HepG2 (cell line): ENCODE data around the gene NFE2L2. TPM values are rescaled to one million over a fixed set of nuclear protein-coding genes. Genes with fewer than 3 reads are reported as not detected.

Experiments
- BRD4 ChIP-seq: sonication (generic); formaldehyde crosslinking; IDR thresholded peaks from 2 replicates; pipeline ENCODE4 v1.4.0; 2020; ENCODE audit warnings: missing genetic modification reagents
- CENPBD1 ChIP-seq: sonication (generic); formaldehyde crosslinking; IDR thresholded peaks from 2 replicates; pipeline ENCODE4 v1.8.0; 2022; ENCODE audit warnings: missing genetic modification reagents, low read depth, mild to moderate bottlenecking, borderline replicate concordance
- FOSL1 ChIP-seq: sonication (generic); formaldehyde crosslinking; IDR thresholded peaks from 2 replicates; pipeline ENCODE4 v1.9.0; 2021; ENCODE audit warnings: missing genetic modification reagents, borderline replicate concordance
- FOXA3 ChIP-seq: IDR thresholded peaks from 2 replicates; pipeline ENCODE4 v1.6.1; 2016; ENCODE audit warnings: missing genetic modification reagents, missing compliant biosample characterization
- HDAC1 ChIP-seq: sonication (generic); formaldehyde crosslinking; IDR thresholded peaks from 2 replicates; pipeline ENCODE4 v1.5.1; 2020; ENCODE audit warnings: mild to moderate bottlenecking, missing genetic modification reagents
- MIER3 ChIP-seq: IDR thresholded peaks from 2 replicates; pipeline ENCODE4 v1.6.1; 2016; ENCODE audit warnings: missing compliant biosample characterization, borderline replicate concordance
- THAP8 ChIP-seq: sonication (generic); formaldehyde crosslinking; IDR thresholded peaks from 2 replicates; pipeline ENCODE4 v1.5.1; 2020; ENCODE audit warnings: missing genetic modification reagents, mild to moderate bottlenecking, borderline replicate concordance
- XRCC5 ChIP-seq: fragments of 200-400 bp; formaldehyde crosslinking; optimal IDR thresholded peaks from 2 replicates; pipeline ENCODE3; 2017; ENCODE audit warnings: mild to moderate bottlenecking, low read length
- ZFP82 ChIP-seq: sonication (generic); formaldehyde crosslinking; IDR thresholded peaks from 2 replicates; pipeline ENCODE4 v1.5.1; 2020; ENCODE audit warnings: mild to moderate bottlenecking, missing genetic modification reagents, borderline replicate concordance
- ZNF737 ChIP-seq: sonication (generic); formaldehyde crosslinking; IDR thresholded peaks from 2 replicates; pipeline ENCODE4 v1.5.0; 2020; ENCODE audit warnings: missing genetic modification reagents, mild to moderate bottlenecking, borderline replicate concordance
- polyA plus RNA-seq, 8 experiments: library from polyadenylated mRNA; depleted of rRNA in 3 of 8; stranded (reverse) in 7 of 8; unstranded in 1 of 8; fragments of >200 nt; fragmentation: Illumina TruSeq in 4 of 8; extraction: Trizol in 4 of 8; gene quantifications; 2 replicates each; pipeline versions ENCODE4 v1.2.1 to v1.2.3, GENCODE V29; 2011 to 2016; ENCODE audit warnings: low read depth in 4 of 8, missing spikeins in 1 of 8, mixed read lengths in 1 of 8; ENCODE audit not compliant: insufficient read depth in 1 of 8
- total RNA-seq, 5 experiments: library from RNA; depleted of rRNA; stranded (reverse); fragments of >200 nt; fragmentation: Illumina TruSeq; extraction: Trizol; gene quantifications; 2 replicates each; pipeline ENCODE4 v1.2.3, GENCODE V29; 2016; ENCODE audit warnings: low read depth in 1 of 5
- TF ChIP-seq, protein P1 (sequence below): sonication (generic); formaldehyde crosslinking; IDR thresholded peaks from 2 replicates; pipeline ENCODE4 v1.4.0; 2020; ENCODE audit warnings: low read depth, mild to moderate bottlenecking, missing genetic modification reagents
- TF ChIP-seq, protein P2 (sequence below): sonication (generic); formaldehyde crosslinking; IDR thresholded peaks from 2 replicates; pipeline ENCODE4 v1.4.0; 2020; ENCODE audit warnings: missing genetic modification reagents, borderline replicate concordance
- TF ChIP-seq, protein P3 (sequence below): sonication (generic); formaldehyde crosslinking; IDR thresholded peaks from 2 replicates; pipeline ENCODE4 v1.4.0; 2020; ENCODE audit warnings: missing genetic modification reagents
- TF ChIP-seq, protein P4 (sequence below): IDR thresholded peaks from 2 replicates; pipeline ENCODE4 v1.6.1; 2016; ENCODE audit warnings: low read depth, missing genetic modification reagents, missing compliant biosample characterization

Gene NFE2L2
- total and polyA plus RNA-seq, 2 of the 13 experiments (the other 11 are each of a cell fraction or from before 2014, with no cell fraction given) = 84.6 to 215 TPM

DNA sequence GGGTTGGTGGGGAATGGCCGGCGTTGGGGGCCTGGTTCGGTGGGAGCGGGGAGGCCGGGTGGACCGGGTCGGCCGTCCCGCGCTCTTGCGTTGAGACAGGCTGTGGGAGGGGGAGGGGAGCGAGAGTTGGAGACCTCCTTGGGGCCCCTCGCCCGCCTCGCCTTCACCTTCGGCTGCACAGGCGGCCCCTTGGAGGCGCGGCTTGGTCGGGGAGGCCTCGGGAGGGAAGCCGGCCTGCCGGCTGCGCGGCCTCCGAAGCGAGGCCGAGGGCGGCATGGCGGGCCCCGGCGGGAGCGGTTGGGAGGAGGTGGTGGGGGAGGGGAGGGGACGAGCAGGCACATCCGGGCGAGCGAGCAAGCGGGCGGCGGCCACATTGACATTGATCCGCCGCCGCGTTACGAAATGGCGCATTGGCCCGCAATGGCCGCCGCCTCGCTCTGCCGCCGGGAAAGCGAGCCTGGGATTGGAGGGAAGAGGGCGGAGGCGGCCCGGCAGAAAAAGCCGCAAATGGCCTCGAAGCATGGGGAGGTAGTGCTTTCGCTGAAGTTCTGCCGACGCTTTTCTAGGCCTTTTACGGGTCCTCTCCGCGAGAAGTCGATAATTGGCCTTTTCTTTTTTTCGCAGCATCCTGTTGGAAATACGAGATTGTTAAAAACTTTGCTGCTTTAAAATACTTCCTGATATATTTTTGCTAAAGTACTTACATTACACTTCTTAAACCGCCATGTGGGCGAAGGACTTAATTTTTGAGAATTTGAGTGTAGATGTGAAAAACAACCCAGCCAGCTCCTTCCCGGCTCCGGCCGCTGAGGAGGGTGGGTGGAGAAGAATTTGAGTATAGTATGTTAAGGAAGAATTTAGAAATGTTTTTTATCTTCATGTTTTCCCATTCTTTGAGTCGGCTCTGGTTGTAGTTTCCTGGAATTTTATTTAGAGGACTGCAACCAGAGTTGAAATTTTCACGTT, 51.4 kb downstream of the NFE2L2 start (continued):
- TF ChIP-seq, protein P1, sequence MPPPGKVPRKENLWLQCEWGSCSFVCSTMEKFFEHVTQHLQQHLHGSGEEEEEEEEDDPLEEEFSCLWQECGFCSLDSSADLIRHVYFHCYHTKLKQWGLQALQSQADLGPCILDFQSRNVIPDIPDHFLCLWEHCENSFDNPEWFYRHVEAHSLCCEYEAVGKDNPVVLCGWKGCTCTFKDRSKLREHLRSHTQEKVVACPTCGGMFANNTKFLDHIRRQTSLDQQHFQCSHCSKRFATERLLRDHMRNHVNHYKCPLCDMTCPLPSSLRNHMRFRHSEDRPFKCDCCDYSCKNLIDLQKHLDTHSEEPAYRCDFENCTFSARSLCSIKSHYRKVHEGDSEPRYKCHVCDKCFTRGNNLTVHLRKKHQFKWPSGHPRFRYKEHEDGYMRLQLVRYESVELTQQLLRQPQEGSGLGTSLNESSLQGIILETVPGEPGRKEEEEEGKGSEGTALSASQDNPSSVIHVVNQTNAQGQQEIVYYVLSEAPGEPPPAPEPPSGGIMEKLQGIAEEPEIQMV = no peak
- TF ChIP-seq FOXA3 (CRISPR knock-in tag) = peak; percentile 70
- TF ChIP-seq, protein P2, sequence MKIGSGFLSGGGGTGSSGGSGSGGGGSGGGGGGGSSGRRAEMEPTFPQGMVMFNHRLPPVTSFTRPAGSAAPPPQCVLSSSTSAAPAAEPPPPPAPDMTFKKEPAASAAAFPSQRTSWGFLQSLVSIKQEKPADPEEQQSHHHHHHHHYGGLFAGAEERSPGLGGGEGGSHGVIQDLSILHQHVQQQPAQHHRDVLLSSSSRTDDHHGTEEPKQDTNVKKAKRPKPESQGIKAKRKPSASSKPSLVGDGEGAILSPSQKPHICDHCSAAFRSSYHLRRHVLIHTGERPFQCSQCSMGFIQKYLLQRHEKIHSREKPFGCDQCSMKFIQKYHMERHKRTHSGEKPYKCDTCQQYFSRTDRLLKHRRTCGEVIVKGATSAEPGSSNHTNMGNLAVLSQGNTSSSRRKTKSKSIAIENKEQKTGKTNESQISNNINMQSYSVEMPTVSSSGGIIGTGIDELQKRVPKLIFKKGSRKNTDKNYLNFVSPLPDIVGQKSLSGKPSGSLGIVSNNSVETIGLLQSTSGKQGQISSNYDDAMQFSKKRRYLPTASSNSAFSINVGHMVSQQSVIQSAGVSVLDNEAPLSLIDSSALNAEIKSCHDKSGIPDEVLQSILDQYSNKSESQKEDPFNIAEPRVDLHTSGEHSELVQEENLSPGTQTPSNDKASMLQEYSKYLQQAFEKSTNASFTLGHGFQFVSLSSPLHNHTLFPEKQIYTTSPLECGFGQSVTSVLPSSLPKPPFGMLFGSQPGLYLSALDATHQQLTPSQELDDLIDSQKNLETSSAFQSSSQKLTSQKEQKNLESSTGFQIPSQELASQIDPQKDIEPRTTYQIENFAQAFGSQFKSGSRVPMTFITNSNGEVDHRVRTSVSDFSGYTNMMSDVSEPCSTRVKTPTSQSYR (CRISPR knock-in tag) = peak; percentile 97
- TF ChIP-seq, protein P3, sequence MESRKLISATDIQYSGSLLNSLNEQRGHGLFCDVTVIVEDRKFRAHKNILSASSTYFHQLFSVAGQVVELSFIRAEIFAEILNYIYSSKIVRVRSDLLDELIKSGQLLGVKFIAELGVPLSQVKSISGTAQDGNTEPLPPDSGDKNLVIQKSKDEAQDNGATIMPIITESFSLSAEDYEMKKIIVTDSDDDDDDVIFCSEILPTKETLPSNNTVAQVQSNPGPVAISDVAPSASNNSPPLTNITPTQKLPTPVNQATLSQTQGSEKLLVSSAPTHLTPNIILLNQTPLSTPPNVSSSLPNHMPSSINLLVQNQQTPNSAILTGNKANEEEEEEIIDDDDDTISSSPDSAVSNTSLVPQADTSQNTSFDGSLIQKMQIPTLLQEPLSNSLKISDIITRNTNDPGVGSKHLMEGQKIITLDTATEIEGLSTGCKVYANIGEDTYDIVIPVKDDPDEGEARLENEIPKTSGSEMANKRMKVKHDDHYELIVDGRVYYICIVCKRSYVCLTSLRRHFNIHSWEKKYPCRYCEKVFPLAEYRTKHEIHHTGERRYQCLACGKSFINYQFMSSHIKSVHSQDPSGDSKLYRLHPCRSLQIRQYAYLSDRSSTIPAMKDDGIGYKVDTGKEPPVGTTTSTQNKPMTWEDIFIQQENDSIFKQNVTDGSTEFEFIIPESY (CRISPR knock-in tag) = peak; percentile 52; the same call in 1 of the 2 replicates
- TF ChIP-seq HDAC1 (CRISPR knock-in tag) = no peak; the same call in none of the 2 replicates
- no peak for TF ChIP-seq CENPBD1 (CRISPR knock-in tag)
- no peak for TF ChIP-seq THAP8 (CRISPR knock-in tag)
- peak; percentile 78 for TF ChIP-seq XRCC5
- peak; percentile 73; the same call in 1 of the 2 replicates for TF ChIP-seq ZNF737 (CRISPR knock-in tag)
- TF ChIP-seq BRD4 (CRISPR knock-in tag) = peak; percentile 86; the same call in 1 of the 2 replicates
- TF ChIP-seq MIER3 = peak; percentile 82
- TF ChIP-seq FOSL1 (CRISPR knock-in tag) = no peak
- TF ChIP-seq ZFP82 (CRISPR knock-in tag) = no peak
- TF ChIP-seq, protein P4, sequence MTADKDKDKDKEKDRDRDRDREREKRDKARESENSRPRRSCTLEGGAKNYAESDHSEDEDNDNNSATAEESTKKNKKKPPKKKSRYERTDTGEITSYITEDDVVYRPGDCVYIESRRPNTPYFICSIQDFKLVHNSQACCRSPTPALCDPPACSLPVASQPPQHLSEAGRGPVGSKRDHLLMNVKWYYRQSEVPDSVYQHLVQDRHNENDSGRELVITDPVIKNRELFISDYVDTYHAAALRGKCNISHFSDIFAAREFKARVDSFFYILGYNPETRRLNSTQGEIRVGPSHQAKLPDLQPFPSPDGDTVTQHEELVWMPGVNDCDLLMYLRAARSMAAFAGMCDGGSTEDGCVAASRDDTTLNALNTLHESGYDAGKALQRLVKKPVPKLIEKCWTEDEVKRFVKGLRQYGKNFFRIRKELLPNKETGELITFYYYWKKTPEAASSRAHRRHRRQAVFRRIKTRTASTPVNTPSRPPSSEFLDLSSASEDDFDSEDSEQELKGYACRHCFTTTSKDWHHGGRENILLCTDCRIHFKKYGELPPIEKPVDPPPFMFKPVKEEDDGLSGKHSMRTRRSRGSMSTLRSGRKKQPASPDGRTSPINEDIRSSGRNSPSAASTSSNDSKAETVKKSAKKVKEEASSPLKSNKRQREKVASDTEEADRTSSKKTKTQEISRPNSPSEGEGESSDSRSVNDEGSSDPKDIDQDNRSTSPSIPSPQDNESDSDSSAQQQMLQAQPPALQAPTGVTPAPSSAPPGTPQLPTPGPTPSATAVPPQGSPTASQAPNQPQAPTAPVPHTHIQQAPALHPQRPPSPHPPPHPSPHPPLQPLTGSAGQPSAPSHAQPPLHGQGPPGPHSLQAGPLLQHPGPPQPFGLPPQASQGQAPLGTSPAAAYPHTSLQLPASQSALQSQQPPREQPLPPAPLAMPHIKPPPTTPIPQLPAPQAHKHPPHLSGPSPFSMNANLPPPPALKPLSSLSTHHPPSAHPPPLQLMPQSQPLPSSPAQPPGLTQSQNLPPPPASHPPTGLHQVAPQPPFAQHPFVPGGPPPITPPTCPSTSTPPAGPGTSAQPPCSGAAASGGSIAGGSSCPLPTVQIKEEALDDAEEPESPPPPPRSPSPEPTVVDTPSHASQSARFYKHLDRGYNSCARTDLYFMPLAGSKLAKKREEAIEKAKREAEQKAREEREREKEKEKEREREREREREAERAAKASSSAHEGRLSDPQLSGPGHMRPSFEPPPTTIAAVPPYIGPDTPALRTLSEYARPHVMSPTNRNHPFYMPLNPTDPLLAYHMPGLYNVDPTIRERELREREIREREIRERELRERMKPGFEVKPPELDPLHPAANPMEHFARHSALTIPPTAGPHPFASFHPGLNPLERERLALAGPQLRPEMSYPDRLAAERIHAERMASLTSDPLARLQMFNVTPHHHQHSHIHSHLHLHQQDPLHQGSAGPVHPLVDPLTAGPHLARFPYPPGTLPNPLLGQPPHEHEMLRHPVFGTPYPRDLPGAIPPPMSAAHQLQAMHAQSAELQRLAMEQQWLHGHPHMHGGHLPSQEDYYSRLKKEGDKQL = peak; percentile 58
